GM19468 (cell line): Measurements from ENCODE around the gene TMEM207.

Experiments used
- ATAC-seq: cut with Tn5 transposase; IDR thresholded peaks from one replicate; pipeline ENCODE4 v1.9.1; 2021; ENCODE audit warnings: mild to moderate bottlenecking, moderate library complexity, moderate number of reproducible peaks; ENCODE audit not compliant: unreplicated experiment; ENCODE audit errors: extremely low read depth

TMEM207 gene

DNA sequence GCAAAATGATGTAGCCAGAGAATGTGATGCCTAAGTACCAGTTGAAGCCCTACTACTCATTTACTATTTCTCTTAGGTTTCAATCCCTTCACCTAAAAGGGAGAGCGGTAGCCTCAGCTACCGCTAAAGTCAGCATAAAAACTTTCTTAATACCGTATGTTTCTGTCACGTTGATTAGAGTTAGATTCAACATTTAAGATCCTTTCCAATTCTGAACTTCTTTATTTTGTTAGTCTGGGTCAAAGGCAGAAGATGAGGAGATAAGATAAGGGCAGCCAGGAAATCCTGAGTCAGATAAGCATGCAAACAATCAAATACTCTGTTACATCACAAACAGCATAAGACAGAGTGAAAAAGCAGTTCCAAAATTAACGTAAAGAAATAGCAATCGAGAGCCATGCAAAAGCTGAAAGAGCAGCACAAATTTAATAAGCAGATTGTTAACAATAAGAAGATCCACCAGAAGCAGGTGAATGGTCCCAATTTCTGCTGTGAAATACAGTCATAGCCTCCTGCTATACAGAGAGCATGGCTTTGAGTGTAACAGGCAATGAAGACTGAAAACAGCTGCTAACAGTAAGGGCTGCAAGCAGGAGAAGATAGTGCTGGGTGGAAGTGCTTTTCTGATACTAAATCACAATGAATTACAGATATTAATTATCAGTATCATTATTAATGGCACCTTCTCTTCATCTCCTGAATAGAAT, 3.0 kb downstream of the TMEM207 start:
- ATAC-seq, result no peak

DNA sequence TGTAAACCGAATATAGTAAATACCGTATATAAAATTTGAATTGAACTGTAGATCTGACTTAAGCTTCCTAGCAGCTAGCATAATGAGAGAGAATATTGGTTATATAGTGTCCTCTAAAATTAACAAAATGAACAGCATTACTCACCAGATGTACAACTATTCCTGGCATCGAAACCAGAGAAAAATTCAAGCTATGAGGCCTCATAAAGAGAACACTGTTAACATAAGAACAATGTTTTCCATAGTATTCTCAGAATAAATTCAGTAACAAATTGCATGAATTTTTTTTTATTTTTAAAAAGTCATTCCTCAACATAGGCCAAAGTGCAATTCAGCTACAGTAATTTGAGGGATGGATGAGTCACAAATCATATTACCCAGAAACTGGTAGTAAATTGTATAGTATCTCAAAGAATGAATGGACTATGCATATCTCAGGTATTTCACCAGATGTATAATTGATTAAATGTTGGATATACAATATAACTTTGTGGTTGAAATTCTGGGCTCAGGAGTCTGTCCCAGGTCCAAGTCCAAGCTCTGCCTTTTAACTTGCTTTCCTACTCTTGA, 5.0 kb downstream of the TMEM207 start:
- no peak for ATAC-seq

DNA sequence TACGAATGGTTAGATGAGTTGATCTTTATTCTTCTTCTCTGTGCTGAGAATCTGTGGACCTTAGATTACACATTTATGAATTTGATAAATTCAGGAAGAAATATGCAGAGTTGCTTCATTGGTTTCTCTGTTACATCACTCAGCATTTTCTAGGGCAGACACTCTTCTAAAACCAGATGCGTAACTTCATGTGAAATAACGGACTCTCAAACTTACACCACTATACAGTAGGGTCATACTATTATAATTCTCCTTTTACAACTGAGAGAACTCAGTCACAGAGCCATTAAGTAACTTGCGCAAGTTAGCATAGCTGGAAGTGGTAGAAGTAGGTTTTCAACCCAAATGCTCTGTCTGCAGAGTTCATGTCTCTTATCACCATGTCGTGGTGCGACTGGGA, 5.7 kb downstream of the TMEM207 start:
- ATAC-seq, result no peak

DNA sequence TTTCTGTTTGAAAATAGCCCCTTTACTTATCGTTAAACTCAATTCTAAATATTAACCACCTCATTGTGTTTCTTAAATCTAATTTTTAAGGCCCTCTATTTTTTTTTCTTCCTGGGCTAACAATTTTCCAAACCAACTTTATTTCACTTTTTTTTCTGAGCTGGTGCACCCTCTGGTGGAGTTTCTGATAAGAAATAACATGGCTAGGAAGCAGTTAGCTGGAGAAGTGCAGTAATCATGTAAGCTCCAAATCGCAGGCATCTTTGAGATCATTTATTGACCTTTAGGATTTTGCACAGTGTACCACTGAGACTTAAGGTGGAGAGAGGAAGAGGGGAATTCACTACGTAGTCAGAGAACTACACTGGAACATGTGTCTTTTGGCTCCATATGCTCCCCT, 6.4 kb downstream of the TMEM207 start:
- ATAC-seq, result no peak

DNA sequence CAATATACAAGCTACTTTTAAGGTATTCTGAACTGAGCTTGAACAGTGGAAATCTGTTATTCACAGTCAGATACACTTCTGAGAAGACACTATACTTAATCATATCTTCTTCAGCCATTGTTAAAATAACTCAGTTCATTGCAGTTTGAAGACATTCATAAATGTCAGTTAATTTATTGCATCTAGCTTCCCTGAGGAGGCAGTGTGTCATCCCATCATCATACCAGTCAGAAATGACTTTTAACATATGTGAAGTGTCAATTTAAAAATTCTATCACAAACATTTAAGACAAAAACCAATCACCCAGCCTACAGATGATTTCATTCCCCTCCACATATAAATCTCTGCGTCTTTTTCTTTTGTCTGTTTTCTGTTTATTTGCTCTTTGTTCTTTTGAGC, 7.5 kb downstream of the TMEM207 start:
- ATAC-seq, result no peak

DNA sequence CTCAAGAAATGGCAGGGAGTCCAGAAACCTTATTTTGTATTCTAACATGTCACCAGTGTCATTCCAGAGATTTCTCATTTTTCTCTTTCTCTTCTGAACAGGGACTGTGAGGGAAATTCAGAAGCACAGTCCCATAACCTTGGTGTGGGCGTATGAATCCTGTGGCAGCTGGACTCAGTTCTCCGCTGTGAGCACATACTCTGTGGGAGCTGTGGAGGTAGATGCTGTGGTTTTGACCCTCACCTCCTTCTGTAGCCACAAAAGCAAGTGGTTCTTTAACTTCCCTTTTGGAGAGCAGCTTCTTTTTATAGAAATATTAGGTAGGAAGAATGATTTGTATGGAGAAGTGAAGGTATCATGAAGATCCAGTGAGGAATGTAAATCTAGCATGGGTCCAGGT, 13.4 kb downstream of the TMEM207 start:
- no peak for ATAC-seq

DNA sequence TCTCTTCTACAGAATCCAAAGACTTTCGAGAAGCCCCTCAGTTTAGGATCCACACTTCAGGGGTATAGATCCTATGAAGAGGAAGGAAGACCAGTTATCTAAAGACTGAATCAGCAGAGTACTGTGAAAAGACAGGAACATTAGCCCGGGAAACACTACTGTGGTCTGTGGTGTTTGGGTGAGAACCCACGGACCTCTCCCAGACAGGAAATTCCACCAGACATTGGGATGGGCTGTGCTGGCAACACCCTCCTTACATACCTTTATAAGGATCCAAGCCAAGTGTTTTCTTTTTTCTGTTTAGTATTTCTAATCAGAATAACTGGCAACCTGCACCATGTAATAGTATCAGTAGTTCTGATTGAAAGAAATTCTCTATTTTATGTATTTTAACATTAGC, 14.1 kb downstream of the TMEM207 start:
- ATAC-seq, result no peak

DNA sequence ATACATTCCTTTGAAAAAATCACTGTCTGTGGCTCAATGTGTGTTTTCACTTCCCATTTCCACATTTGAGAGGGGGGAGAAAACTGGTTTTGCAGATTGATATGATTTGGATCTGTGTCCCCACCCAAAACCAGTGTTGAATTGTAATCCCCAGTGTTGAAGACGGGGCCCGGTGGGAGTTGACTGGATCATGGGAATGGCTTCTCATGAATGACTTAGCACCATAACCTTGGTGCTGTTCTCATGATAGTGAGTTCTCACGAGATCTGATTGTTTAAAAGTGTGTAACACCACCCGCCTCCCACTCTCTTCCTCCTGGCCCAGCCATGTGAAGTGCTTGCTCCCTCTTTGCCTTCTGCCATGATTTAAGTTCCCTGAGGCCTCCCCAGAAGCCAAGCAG, 16.1 kb downstream of the TMEM207 start:
- ATAC-seq, result no peak

DNA sequence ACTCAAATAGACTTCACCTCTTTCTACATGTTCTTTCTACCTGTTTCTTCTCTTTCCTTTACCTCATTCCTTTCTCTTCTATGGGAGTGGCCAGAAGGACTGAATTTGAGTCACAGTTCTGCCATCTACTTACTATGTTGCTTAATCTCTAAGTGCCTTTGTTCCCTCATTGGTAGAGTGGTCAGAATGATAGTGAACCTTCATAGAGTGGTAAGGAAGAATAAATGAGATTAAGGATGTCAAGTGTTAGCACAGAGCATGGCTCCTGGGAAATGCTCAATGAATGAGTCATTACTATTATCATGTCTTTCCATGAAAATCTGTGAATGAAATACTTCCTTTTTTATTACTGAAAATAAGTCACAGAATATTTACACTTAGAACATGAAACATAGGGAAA, 17.5 kb downstream of the TMEM207 start:
- ATAC-seq, result no peak

DNA sequence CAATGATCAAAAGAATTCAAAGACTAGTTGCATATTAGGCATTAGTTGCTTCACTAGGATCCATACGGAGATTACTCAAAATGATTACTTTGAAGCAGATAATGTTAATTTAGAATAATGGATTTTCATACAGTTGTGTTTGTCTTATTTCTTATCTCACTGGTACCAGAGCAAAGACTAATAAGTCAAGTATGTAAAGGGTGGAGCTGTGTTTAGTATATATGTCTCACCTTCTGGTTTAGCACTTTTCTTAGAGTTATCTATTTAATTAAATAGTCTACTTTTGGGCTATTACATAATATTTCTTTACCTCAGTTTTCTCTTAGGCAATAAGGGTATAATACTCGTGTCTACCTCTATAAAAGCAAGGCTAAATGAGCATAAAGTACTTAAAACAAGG, 18.8 kb downstream of the TMEM207 start:
- ATAC-seq, result no peak

DNA sequence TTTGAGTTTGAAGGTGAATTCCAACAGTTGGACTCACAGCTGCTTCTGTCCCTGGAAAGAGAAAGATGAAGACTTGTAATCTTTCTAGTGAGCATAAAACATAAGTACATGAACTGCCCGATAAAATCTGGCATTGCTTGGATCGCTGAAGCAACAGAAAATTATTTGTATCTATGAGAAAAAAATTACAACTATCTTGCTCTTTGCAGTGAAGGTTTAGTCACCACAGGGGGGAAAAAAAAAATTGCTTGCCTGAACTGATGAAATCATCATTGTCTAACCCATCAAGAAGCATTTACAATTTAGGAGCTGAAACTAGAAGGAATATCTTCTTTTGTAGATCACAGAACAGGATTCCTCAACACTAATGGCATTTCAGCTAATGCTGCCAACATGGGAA, 20.0 kb downstream of the TMEM207 start:
- ATAC-seq, result no peak

DNA sequence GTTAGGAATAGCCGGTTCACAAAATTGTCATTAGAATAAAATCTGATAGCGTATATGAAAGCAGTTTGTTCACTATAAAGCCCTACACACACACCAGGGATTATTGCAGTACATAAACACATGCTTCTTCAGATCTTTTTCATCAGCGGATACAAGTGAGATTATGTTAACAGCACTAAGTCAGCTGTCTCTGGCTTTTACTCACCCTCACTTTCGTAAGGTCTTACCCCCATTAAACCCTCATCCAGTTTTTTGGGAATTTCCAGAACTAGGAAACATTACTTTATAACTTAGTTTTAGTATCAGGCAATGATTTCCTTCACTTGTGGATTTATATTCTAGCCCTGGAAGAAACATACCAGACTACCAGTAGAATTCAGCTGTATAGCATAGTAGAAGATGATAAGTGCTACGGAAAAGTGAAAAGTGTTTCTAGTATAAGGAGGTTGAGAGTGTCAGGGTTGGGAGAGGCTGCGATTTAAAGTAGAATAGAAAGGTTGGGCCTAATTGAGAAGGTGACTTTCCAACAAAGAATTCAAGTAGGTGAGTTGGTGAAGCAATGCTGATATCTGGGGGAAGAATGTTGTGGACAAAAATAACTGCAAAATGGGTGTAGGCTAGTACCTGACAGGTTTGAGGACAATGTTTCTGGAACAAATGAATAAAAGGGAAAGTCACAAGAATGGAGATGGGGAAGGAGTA, 22.7 kb downstream of the TMEM207 start:
- no peak for ATAC-seq

DNA sequence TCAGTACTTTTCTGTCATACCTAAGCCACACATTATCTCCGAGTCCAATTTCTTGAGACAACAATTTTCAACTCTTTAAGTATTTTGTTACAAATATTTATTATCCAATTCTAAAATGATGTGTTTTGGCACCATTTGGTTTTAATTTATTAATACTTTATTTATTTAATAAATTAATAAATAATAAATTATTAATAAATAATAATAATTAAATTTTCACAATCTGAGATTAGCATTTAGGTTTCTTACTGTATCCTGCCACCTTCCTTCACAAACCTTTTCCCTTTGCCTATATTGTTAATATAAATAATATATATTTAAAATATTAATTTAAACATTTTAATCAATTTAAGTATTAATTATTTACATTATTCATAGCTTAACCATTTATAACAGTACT, 23.9 kb downstream of the TMEM207 start:
- ATAC-seq, result no peak

DNA sequence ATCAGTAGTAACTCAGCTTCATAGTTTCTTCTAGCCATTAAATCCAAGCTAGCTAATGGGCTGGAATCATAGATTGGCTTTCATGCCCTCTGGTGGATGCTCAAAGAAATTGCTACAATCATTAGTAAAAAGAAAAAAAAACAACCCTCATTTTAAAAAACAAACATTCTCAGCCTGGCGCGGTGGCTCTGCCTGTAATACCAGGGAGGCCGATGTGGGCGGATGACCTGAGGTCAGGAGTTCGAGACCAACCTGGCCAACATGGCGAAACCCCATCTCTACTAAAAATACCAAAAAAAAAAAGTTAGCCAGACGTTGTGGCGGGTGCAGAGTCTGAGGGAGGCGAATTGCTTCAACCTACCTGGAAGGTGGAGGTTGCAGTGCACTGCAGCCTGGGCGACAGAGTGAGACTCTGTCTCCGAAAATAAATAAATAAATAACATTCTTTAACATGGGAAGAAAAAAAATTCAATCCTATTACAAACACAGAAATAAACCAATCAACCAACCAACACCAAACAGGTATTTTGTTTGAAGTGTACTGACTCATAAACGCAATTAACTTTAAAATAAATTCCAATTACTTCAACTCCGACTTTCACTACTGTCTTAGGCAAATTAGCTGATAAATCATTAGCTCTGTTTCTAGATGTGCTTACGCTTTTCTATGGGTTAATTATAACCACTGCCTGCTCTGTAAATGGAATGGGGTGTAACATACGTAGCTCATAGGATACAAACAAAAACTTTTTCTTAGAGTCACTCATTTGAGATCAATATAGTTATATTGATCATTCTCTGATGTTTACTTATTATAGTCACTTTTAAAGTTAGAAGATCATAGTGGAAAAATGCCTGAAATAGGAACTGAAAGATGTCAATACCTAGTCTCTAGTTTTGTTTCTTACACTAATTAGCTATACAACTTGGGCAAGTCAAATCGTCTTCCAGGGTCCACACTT, 24.9 kb downstream of the TMEM207 start:
- ATAC-seq, result peak; percentile 31

DNA sequence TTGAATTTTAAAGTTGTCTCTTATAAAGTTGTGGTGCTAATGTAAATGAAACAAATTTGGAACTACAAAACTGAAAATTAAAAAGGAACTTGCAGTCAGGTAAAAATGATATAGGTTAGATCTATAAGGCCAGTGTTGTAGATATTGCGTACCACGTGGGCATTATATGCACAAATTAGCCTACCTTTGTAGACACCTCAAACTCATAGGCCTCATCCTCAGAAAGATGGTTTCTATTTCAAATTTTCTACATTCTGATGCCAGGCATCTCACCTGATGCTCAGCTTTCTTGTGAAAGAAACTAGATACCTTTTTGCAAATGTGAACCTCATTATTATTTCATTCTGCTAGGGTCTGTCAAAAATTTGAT, 25.6 kb downstream of the TMEM207 start:
- ATAC-seq, result no peak

DNA sequence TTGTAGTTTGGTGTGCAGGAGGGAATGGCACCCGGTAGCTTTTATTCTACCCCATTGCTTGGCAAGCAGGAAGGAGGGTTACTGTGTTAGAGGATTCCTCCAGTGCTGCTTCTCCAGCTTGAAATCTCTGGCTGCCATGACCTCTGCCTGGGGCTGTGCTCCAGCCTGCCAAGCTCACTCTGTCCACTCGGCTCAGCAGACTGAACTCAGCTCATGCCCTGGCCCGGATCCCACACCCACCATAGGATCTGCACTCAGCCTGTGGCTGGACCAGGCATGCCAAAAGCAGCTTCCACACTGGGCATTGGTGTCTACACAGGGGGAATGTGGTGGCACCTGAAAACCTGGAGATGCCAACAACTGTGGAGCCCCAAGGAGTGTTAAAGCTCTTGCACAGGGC, 35.4 kb downstream of the TMEM207 start:
- ATAC-seq, result no peak

DNA sequence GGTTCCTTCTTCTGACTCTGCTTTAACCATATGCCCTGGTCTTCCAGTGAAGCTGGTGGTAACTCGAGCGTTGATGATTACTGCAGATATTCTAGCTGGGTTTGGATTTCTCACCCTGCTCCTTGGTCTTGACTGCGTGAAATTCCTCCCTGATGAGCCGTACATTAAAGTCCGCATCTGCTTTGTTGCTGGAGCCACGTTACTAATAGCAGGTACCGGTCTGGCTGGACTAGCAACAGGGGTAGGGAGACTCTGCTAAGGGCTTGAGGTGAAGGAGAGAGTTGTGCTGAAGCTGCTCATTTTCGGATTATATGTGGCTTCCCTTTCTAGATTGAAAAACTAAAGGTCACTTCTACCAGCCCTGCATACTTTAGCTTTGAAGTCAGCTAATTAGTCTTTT, 45.0 kb downstream of the TMEM207 start:
- no peak for ATAC-seq

DNA sequence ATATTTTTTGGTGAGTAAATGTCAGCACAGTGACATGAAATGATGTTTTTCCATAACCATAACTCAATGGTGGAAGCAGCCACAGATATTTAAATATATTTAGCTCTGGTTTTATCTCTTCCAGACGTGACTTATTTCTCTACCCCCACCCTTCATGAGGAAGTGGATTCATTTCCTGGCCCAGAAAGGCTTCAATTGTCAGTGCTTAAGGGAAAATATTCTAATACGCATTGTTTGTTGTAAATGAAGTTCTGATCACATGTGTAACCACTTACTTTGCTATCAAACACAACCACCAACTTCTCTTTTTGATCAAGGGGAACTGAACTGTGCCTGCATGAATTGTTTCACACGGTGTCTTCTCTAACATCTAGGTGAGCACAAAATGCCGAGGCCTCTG, 47.7 kb downstream of the TMEM207 start:
- no peak for ATAC-seq

DNA sequence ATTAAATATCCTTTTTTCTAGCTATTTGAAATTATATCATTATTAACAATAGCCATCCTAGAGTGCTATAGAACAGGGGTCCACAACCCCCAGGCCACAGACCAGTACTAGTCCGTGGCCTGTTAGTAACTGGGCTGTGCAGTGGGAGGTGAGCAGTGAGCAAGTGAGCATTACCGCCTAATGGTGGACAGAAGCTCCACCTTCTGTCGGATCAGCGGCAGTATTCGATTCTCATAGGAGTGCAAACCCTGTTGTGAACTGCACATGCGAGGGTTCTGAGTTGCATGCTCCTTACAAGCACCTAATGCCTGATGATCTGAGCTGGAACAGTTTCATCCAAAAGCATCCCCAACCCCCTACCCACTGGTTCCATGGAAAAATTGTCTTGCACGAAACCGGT, 50.0 kb downstream of the TMEM207 start:
- no peak for ATAC-seq

DNA sequence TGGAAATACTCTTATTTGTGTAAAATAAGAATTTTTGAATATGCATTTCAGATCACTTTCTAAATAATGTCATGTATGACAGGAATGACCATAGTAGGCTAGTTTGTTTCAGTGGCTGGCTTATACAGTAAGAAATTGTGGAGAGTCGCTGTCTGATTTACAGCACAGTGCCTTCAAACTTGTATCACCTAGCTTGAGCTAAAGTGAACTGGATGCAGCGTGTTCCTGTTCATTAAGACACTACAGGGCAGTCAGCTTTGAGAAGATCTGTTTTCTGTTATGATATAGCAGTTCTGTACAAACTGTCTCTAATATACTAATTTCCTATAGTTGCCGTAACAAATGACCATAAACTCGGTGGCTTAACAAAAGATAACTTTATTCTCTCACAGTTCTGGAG, 51.8 kb downstream of the TMEM207 start:
- no peak for ATAC-seq

DNA sequence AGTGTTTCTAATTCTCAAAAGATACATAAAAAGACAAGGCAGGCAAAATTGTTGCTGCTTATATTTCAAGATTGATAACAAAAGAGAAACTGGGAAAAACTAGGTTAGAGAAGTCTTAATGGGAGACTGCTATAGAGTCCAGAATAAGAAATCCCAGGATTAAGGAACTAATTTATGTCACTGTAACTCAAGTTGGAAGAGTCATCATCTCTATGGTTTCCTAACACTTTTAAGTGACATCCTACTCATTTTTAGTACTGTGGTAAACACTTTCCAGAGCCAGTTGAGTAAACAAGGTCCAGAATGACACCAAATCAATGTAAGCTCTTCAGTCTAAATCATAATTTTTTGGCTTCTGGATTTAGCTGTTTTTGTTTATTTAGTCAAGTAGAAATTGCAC, 53.7 kb downstream of the TMEM207 start:
- no peak for ATAC-seq
